Measurements from ENCODE around the gene SLC40A1. TPM values are rescaled to one million over a fixed set of nuclear protein-coding genes. Genes with fewer than 3 reads are reported as not detected.
A peak's percentile ranks its signal among the peaks of the same experiment; 100 is the strongest.

The SLC40A1 gene
- total RNA-seq, 2 donors from 2014 or later, result 86.7 to 169 TPM

DNA sequence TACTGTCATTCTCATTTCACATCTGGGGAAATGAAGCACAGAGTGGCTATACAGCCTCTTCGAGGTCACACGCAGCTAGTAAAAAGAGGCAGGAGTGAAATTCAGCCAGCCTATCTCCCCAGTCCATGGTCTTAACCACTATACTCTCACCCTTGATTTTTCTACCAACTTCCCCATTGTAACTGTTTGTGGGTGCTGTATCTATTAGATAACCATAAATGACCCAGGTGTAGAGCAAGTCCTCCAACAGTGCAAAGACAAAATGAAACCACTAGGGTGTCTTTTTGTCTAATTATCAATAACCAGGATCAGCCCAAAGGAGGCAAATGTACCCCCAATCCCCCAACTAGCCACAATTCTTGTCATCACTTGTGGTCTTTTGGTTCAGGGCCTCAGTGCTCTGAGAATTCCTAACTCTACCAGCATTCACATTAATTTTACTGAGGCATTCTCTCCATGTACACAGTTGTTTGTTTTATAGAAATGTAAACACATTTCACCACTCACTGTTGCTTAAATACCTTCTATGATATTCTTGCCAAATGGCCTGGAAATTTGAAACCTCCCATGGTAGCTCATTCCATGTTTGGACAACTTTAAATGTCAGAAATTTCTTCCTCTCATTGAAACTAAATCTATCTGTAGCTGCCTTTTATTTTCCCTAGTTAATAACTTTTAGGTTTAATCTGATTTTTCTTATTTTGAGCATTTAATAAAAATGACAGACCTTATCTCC is 58.7 kb downstream of the SLC40A1 start:
- no peaks in the 10 kb centered on the region for H3K27me3 ChIP-seq (replicated peaks; ENCODE audit: insufficient read depth)
- H3K9me3 ChIP-seq, result no peaks in the 10 kb centered on the region
- H3K4me3 ChIP-seq, result no peak overlapping the region
- H3K4me1 ChIP-seq (replicated peaks), result no peaks in the 10 kb centered on the region
- intact Hi-C loops (cut with DNase I), result no loop called here
- WGBS, result 94% methylated on average over 2 of the region's 2 CpGs
- H3K27ac ChIP-seq, result peak overlapping the region; percentile 40 to 69
- DNase-seq (ENCODE audit: low spot score), result peak; percentile 37
- no peak for TF ChIP-seq POLR2A (IDR thresholded peaks at IDR 0.05)
- TF ChIP-seq POLR2AphosphoS5 (IDR thresholded peaks at IDR 0.05), result peak; percentile 74
- TF ChIP-seq, protein P1, sequence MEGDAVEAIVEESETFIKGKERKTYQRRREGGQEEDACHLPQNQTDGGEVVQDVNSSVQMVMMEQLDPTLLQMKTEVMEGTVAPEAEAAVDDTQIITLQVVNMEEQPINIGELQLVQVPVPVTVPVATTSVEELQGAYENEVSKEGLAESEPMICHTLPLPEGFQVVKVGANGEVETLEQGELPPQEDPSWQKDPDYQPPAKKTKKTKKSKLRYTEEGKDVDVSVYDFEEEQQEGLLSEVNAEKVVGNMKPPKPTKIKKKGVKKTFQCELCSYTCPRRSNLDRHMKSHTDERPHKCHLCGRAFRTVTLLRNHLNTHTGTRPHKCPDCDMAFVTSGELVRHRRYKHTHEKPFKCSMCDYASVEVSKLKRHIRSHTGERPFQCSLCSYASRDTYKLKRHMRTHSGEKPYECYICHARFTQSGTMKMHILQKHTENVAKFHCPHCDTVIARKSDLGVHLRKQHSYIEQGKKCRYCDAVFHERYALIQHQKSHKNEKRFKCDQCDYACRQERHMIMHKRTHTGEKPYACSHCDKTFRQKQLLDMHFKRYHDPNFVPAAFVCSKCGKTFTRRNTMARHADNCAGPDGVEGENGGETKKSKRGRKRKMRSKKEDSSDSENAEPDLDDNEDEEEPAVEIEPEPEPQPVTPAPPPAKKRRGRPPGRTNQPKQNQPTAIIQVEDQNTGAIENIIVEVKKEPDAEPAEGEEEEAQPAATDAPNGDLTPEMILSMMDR (IDR thresholded peaks at IDR 0.05), result no peak
- no peaks in the 10 kb centered on the region for H3K36me3 ChIP-seq

DNA sequence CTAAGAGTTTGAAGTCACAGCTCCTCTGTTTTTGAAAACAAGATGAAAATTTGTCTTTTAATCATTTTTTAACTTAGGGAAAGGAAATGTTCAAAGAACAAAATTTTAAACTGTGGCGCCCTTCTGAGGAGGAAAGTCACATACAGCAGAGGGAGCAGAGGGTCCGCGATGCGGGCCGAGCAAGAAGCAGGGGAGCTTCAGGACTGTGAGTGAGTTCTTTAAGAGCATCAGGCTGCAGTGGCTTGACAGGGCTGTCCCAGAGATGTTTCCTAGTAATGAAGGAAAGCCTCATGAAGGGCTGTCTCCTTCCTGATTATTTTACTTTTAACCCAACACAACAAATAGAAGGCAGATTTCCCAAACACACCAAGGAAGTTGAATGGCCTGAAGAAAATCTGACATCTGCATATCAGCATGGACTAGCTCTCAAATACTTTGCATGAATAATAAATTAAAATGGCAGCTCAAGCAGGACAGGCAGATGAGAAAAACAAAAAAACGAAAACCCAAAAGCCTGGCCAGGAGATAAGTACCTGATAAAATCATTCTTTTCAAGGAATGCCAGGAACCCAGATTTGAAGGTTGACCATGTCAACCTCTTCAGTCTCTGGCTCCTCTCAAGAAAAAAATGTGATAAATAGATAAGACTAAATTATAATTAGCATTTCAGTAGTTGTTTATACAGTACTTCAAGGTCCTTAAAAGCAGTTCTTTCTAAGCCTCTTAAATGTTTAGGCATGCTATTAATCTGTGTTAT is 60.8 kb downstream of the SLC40A1 start:
- Histone ChIP-seq H3K36me3 (no peaks in the 10 kb centered on the region), H3K4me1 (replicated peaks) (no peaks in the 10 kb centered on the region), H3K27ac (no peak overlapping the region), H3K4me3 (no peak overlapping the region), H3K9me3 (no peaks in the 10 kb centered on the region), H3K27me3 (replicated peaks; ENCODE audit: insufficient read depth) (no peaks in the 10 kb centered on the region)
- no peak for TF ChIP-seq POLR2AphosphoS5 (IDR thresholded peaks at IDR 0.05)
- no peak for TF ChIP-seq POLR2A (IDR thresholded peaks at IDR 0.05)
- TF ChIP-seq, protein P1 (IDR thresholded peaks at IDR 0.05), result no peak
- no peak for DNase-seq (ENCODE audit: low spot score)
- 63% methylated on average over 6 of the region's 6 CpGs for WGBS
- intact Hi-C loops (cut with DNase I), result no loop called here

DNA sequence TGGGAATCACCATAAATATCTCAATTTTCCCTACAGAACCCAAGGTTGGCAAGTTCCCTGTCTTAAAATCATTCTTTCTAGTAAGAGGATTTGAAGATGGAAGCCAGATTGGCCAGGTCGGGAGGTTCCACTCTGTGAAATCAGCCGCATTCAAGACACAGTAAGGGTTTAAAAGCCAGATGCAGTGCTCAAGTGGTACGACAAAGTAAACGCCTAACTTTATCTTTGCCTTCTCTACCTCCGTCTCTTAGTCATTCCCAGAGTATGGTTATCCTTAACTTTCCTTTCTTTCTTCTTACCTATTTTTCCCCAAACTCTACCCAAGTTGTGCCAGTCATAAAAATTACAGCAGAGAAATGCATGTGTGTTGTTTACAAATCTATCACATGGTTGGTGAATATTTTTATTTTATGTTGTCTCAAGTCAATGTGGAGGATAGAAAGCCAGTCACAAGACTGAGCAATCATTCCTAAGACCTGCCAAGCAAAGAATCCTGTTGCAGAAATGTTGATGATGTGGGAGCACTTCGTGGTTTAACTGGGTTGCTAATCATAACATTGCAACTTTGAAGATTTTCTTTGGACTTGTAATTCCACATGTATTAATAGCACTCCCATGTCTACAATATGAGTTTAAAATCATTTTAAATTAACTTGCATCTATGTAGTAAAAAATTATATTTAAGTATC is 62.6 kb downstream of the SLC40A1 start:
- Histone ChIP-seq H3K9me3 (no peaks in the 10 kb centered on the region), H3K4me3 (no peak overlapping the region), H3K4me1 (replicated peaks) (no peaks in the 10 kb centered on the region), H3K36me3 (no peaks in the 10 kb centered on the region), H3K27me3 (replicated peaks; ENCODE audit: insufficient read depth) (no peaks in the 10 kb centered on the region), H3K27ac (no peak overlapping the region)
- TF ChIP-seq POLR2AphosphoS5 (IDR thresholded peaks at IDR 0.05), result no peak
- TF ChIP-seq POLR2A (IDR thresholded peaks at IDR 0.05), result no peak
- TF ChIP-seq, protein P1 (IDR thresholded peaks at IDR 0.05), result no peak
- DNase-seq (ENCODE audit: low spot score), result no peak
- WGBS, result 89% methylated on average over 6 of the region's 6 CpGs
- intact Hi-C loops (cut with DNase I), result no loop called here

DNA sequence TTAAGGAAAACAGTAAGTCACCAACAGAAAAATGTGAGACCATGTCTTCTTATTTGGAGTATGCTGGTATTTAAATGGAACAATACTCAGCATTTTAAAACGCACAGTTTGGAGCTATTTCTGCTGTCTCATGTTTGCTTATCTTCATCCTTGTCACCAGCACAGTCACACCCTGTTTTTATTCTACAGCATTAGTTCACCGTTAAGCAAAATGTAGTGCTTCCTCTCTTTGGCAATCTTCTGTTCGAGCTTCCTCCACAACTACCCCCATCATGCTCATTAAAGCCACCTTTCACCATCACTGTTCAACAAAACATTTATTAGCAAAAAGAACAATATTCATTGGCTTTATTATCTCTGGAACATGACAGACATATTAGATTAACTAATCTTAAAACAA is 64.0 kb downstream of the SLC40A1 start:
- Histone ChIP-seq H3K4me3 (no peak overlapping the region), H3K9me3 (no peaks in the 10 kb centered on the region), H3K36me3 (no peaks in the 10 kb centered on the region), H3K27ac (no peak overlapping the region), H3K27me3 (replicated peaks; ENCODE audit: insufficient read depth) (no peaks in the 10 kb centered on the region), H3K4me1 (replicated peaks) (no peaks in the 10 kb centered on the region)
- WGBS, result 75% methylated on average over 3 of the region's 3 CpGs
- TF ChIP-seq, protein P1 (IDR thresholded peaks at IDR 0.05), result no peak
- TF ChIP-seq POLR2AphosphoS5 (IDR thresholded peaks at IDR 0.05) (no peak), POLR2A (IDR thresholded peaks at IDR 0.05) (no peak)
- intact Hi-C loops (cut with DNase I), result no loop called here
- DNase-seq (ENCODE audit: low spot score), result no peak
